Activated gamma-delta T cell treated with Interleukin-2 at 50 U/mL for 16 hours (primary cell): ENCODE results near the gene PSME4.
"Not testable (repeated sequence)": the region's sequence is repeated elsewhere in the genome, so short reads cannot be mapped to it uniquely, and the experiment has no call there.

Source experiments
- DNase-seq: peaks from one replicate; pipeline ENCODE4 v3.0.0-alpha.2; 2020

The PSME4 gene

GRCh38 chr2:53880756-53881155 lies 90.0 kb downstream of the PSME4 start:
- DNase-seq = no peak

- no peak for DNase-seq
Measured at GRCh38 chr2:53877556-53877955, 93.2 kb downstream of the PSME4 start.

- DNase-seq = no peak
Measured at GRCh38 chr2:53877112-53877511, 93.7 kb downstream of the PSME4 start.

- DNase-seq = no peak
Measured at GRCh38 chr2:53874401-53874950, 96.3 kb downstream of the PSME4 start.

GRCh38 chr2:53867773-53868172 lies 103.0 kb downstream of the PSME4 start:
- DNase-seq = no peak

GRCh38 chr2:53867169-53867568 lies 103.6 kb downstream of the PSME4 start:
- DNase-seq = no peak

- DNase-seq = no peak
Measured at GRCh38 chr2:53865962-53866361, 104.8 kb downstream of the PSME4 start.

GRCh38 chr2:53865264-53865663 lies 105.5 kb downstream of the PSME4 start:
- no peak for DNase-seq

- DNase-seq = no peak
Measured at GRCh38 chr2:53863538-53864227, 107.1 kb downstream of the PSME4 start.

GRCh38 chr2:53861824-53862223 lies 109.0 kb downstream of the PSME4 start:
- no peak for DNase-seq

GRCh38 chr2:53859206-53860181 lies 111.3 kb downstream of the PSME4 start, which contains the start of gene GPR75:
GPR75 (minus strand) TSS chr2:53859967; CDS start chr2:53854756, 5,211 bp downstream.
- no peak for DNase-seq

- no peak for DNase-seq
Measured at GRCh38 chr2:53856272-53856671, 114.5 kb downstream of the PSME4 start.

- DNase-seq = no peak
Measured at GRCh38 chr2:53854678-53855077, 116.1 kb downstream of the PSME4 start.

GRCh38 chr2:53852532-53852931 lies 118.3 kb downstream of the PSME4 start:
- no peak for DNase-seq

- DNase-seq = not testable (repeated sequence)
Measured at GRCh38 chr2:53851052-53851757, 119.6 kb downstream of the PSME4 start.

- DNase-seq = no peak
Measured at GRCh38 chr2:53848062-53848461, 122.7 kb downstream of the PSME4 start.

- no peak for DNase-seq
Measured at GRCh38 chr2:53843595-53843994, 127.2 kb downstream of the PSME4 start.

GRCh38 chr2:53842891-53843290 lies 127.9 kb downstream of the PSME4 start:
- no peak for DNase-seq

GRCh38 chr2:53841651-53842050 lies 129.1 kb downstream of the PSME4 start:
- DNase-seq = not testable (repeated sequence)

- DNase-seq = no peak
Measured at GRCh38 chr2:53840580-53840979, 130.2 kb downstream of the PSME4 start.

- not testable (repeated sequence) for DNase-seq
Measured at GRCh38 chr2:53829980-53830290, 140.9 kb downstream of the PSME4 start.

GRCh38 chr2:53829273-53829979 lies 141.4 kb downstream of the PSME4 start:
- DNase-seq = no peak
